MCF 10A (cell line): ENCODE measurements around the gene GLOD4. TPM values are rescaled to one million over a fixed set of nuclear protein-coding genes. Genes with fewer than 3 reads are reported as not detected.
"Not testable (repeated sequence)": the region's sequence is repeated elsewhere in the genome, so short reads cannot be mapped to it uniquely, and the experiment has no call there.

Experiments used
- BruUV-seq: library from RNA; stranded (reverse); fragments of 400-500 nt; replicated peaks from 2 replicates; lab custom pipeline; 2021; lab: Mats Ljungman, UMichigan
- CTCF ChIA-PET: fragments of 300-600 bp; sonication (Branson Sonifier 250); formaldehyde crosslinking; extraction: SDS; loops from one replicate; lab custom pipeline; 2021; ENCODE audit warnings: antibody characterized with exemption, inconsistent platforms; lab: Yijun Ruan, JAX
- POLR2A ChIA-PET: fragments of 300-600, 350-650 bp; sonication (Branson Sonifier 250); formaldehyde crosslinking; extraction: SDS; loops from one replicate; lab custom pipeline; 2020; ENCODE audit warnings: antibody characterized with exemption, inconsistent platforms; lab: Yijun Ruan, JAX
- DNase-seq: peaks from one replicate; pipeline ENCODE4 v3.0.0-alpha.2; 2018; ENCODE audit not compliant: unreplicated experiment
- H3K27ac Mint-ChIP-seq: one replicate; pipeline ENCODE4 v1.8.0; 2022; ENCODE audit warnings: mild to moderate bottlenecking, low read depth, mixed read lengths; ENCODE audit not compliant: unreplicated experiment
- H3K27me3 Mint-ChIP-seq: one replicate; pipeline ENCODE4 v1.8.0; 2022; ENCODE audit warnings: mixed read lengths; ENCODE audit not compliant: insufficient read depth, unreplicated experiment
- H3K36me3 Mint-ChIP-seq: one replicate; pipeline ENCODE4 v1.8.0; 2022; ENCODE audit warnings: mild to moderate bottlenecking, moderate library complexity, mixed read lengths; ENCODE audit not compliant: insufficient read depth, unreplicated experiment
- H3K4me1 Mint-ChIP-seq: one replicate; pipeline ENCODE4 v1.8.0; 2022; ENCODE audit warnings: mixed read lengths; ENCODE audit not compliant: insufficient read depth, unreplicated experiment
- H3K4me3 Mint-ChIP-seq: one replicate; pipeline ENCODE4 v1.8.0; 2022; ENCODE audit warnings: mild to moderate bottlenecking, moderate library complexity, mixed read lengths; ENCODE audit not compliant: unreplicated experiment
- H3K9me3 Mint-ChIP-seq: one replicate; pipeline ENCODE4 v1.8.0; 2022; ENCODE audit warnings: mixed read lengths; ENCODE audit not compliant: unreplicated experiment
- CTCF ChIP-seq: fragments of 200-600 bp; IDR thresholded peaks from one replicate; pipeline ENCODE4 v1.8.0; 2022; ENCODE audit warnings: antibody characterized with exemption, mild to moderate bottlenecking; ENCODE audit not compliant: unreplicated experiment
- intact Hi-C: fragments of 100-400 bp; cut with micrococcal nuclease; formaldehyde crosslinking; loops from 2 replicates; pipeline ENCODE4 v1.14.1; 2022
- total RNA-seq: library from RNA; stranded (reverse); gene quantifications from 2 replicates; pipeline ENCODE4 v1.2.3, GENCODE V29; 2022

The GLOD4 gene
- total RNA-seq, 1 experiment from 2014 or later: 62.6 TPM

DNA sequence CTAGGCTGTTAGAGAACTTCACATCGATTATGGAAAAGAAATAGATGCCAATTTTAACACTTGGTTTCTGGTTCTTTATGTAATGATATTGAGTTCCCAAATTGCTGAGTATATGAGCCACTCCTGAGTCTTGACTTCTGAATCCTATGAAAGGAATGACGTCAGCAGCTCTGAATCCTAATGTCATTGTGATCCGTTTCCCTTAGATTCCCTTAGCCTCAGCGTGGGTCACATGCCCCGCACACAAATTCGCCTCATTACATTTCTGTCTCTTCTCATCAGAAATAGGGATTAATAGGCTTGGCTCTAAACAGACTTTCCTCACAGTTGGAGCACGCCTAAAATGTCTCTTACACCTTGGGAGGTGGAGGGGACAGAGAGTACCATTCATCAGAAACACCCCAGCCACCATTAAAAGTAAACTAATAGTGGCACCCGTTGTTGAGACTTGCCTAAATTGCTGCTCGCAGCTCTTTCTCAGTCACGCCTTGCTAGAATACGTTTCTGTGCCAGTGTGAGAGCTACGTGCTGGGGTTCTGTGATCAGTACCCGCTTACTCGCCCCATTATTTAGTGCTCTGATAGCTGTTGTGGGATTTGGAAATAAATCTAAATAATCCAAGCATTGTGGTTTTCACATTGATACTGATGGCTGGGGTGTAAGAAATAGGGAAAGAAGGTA is 7.2 kb upstream of the GLOD4 start:
- no peak overlapping the region for H3K4me3 Mint-ChIP-seq
- no peak overlapping the region for H3K27ac Mint-ChIP-seq
- no peaks in the 10 kb centered on the region for H3K9me3 Mint-ChIP-seq
- peaks cover 53% of the 10 kb centered on the region for H3K36me3 Mint-ChIP-seq
- DNase-seq: no peak
- TF ChIP-seq CTCF: no peak
- no peaks in the 10 kb centered on the region for H3K4me1 Mint-ChIP-seq
- BruUV-seq: no TSS peak
- intact Hi-C loops: no loop called here
- ChIA-PET CTCF (no interaction called here), POLR2A (no interaction called here)
- H3K27me3 Mint-ChIP-seq: no peaks in the 10 kb centered on the region

- intact Hi-C loops: no loop called here
- no peaks in the 10 kb centered on the region for H3K9me3 Mint-ChIP-seq
- ChIA-PET CTCF (no interaction called here), POLR2A (no interaction called here)
- H3K36me3 Mint-ChIP-seq: peaks cover 56% of the 10 kb centered on the region
- no peak for DNase-seq
- peaks cover 5% of the 10 kb centered on the region for H3K4me1 Mint-ChIP-seq
- no peak overlapping the region for H3K27ac Mint-ChIP-seq
- H3K4me3 Mint-ChIP-seq: no peak overlapping the region
- no peak for TF ChIP-seq CTCF
- H3K27me3 Mint-ChIP-seq: no peaks in the 10 kb centered on the region
- no TSS peak for BruUV-seq
These were observed 6.5 kb upstream of the GLOD4 start for GRCh38 chr17:788551-788950.

- ChIA-PET POLR2A (no interaction called here), CTCF (interaction anchor here (0.5 to 0.8 kb wide), 2 partner anchors 11 to 93 kb away, joined by 3 to 4 read pairs; no protein-coding TSS in a partner anchor)
- H3K4me1 Mint-ChIP-seq: peaks cover 5% of the 10 kb centered on the region
- no peak for TF ChIP-seq CTCF
- DNase-seq: no peak
- H3K9me3 Mint-ChIP-seq: no peaks in the 10 kb centered on the region
- intact Hi-C loops: no loop called here
- BruUV-seq: no TSS peak
- H3K27me3 Mint-ChIP-seq: no peaks in the 10 kb centered on the region
- no peak overlapping the region for H3K4me3 Mint-ChIP-seq
- no peak overlapping the region for H3K27ac Mint-ChIP-seq
- H3K36me3 Mint-ChIP-seq: peaks cover 56% of the 10 kb centered on the region
These were observed 5.7 kb upstream of the GLOD4 start for GRCh38 chr17:787641-788221.

DNA sequence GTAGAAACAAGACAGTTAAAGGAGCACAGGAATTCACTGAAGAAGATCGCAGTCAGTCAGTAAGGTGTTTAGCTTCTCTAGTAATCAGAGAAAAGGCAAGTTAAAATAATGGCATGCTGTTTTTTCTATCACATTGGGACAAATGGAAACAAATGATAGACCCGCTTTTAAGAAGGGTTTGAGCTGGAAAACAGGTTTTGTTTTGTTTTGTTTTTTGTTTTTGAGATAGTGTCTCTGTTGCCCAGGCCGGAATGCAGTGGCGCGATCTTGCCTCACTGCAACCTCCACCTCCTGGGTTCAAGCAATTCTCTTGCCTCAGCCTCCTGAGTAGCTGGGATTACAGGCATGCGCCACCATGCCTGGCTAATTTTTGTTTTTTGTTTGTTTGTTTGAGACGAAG is 3.8 kb upstream of the GLOD4 start:
- ChIA-PET POLR2A (interaction anchor here (0.6 kb wide), 1 partner anchor 193 kb away, joined by 4 read pairs; the partner anchor contains the start of gene NXN), CTCF (interaction anchor here (0.5 to 1.2 kb wide), 3 partner anchors 89 to 336 kb away, joined by 3 to 5 read pairs (median 3); partner anchors contain the start of gene NXN)
- H3K27ac Mint-ChIP-seq, H3K27me3 Mint-ChIP-seq, DNase-seq, H3K4me3 Mint-ChIP-seq, intact Hi-C loops, H3K9me3 Mint-ChIP-seq, BruUV-seq: not testable (repeated sequence)
- peaks cover 10% of the 10 kb centered on the region for H3K4me1 Mint-ChIP-seq
- peaks cover 51% of the 10 kb centered on the region for H3K36me3 Mint-ChIP-seq
